Stimulated activated CD4-positive, alpha-beta T cell treated with anti-CD3 and anti-CD28 coated beads, Interleukin-1b, Interleukin-23, amount 100 ng/mL, for 24 hours (primary cell): ENCODE results near the gene GKN1.

Experiments used
- DNase-seq, 4 experiments: peaks; one replicate each; pipeline ENCODE4 v3.0.0-alpha.2; 2020; ENCODE audit warnings: low read depth in 4 of 4, low spot score in 1 of 4

GKN1 gene

GRCh38 chr2:69007169-69007568 is 32.7 kb downstream of the GKN1 start:
- DNase-seq: no peak

- DNase-seq: no peak
Measured at GRCh38 chr2:69007603-69008002, 33.2 kb downstream of the GKN1 start.

- no peak for DNase-seq
Measured at GRCh38 chr2:69010437-69011194, 36.2 kb downstream of the GKN1 start.

- no peak for DNase-seq
Measured at GRCh38 chr2:69011611-69012157, 37.2 kb downstream of the GKN1 start.

- no peak for DNase-seq
Measured at GRCh38 chr2:69012310-69013141, 38.1 kb downstream of the GKN1 start.

GRCh38 chr2:69013142-69013839 is 38.9 kb downstream of the GKN1 start, which contains the start of gene ANTXR1:
Gene ANTXR1, plus strand, starts transcription at chr2:69013179. Its CDS starts 321 bp downstream, at chr2:69013500.
- no peak for DNase-seq

- DNase-seq: no peak
Measured at GRCh38 chr2:69013840-69014821, 39.7 kb downstream of the GKN1 start.

- DNase-seq: no peak
Measured at GRCh38 chr2:69017080-69017479, 42.6 kb downstream of the GKN1 start.

- no peak for DNase-seq
Measured at GRCh38 chr2:69017835-69018234, 43.4 kb downstream of the GKN1 start.

GRCh38 chr2:69018678-69019095 is 44.3 kb downstream of the GKN1 start:
- no peak for DNase-seq

GRCh38 chr2:69020496-69021426 is 46.3 kb downstream of the GKN1 start:
- no peak for DNase-seq

- DNase-seq: no peak
Measured at GRCh38 chr2:69021727-69022126, 47.3 kb downstream of the GKN1 start.

GRCh38 chr2:69022548-69022947 is 48.1 kb downstream of the GKN1 start:
- no peak for DNase-seq

GRCh38 chr2:69023236-69023635 is 48.8 kb downstream of the GKN1 start:
- no peak for DNase-seq

GRCh38 chr2:69026026-69026425 is 51.6 kb downstream of the GKN1 start:
- DNase-seq: no peak

GRCh38 chr2:69026691-69027459 is 52.4 kb downstream of the GKN1 start:
- no peak for DNase-seq
